Spinal cord (tissue), 10 donors: ENCODE data around the gene SATB2. TPM values are rescaled to one million over a fixed set of nuclear protein-coding genes. Genes with fewer than 3 reads are reported as not detected.

Source experiments
- DNase-seq, 6 donors: peaks; one replicate each; pipeline versions ENCODE4 v3.0.0 to v3.0.0-alpha.2; 2013 to 2015; ENCODE audit warnings: low spot score in 6 of 6, low read depth in 4 of 6
- H3K27ac ChIP-seq: one replicate; pipeline ENCODE4 v1.5.1; 2013; ENCODE audit warnings: low read depth, low read length, control low read depth
- H3K27me3 ChIP-seq: one replicate; pipeline ENCODE4 v1.6.1; 2013; ENCODE audit warnings: low read length; ENCODE audit not compliant: control insufficient read depth, insufficient read depth
- H3K36me3 ChIP-seq: one replicate; pipeline ENCODE4 v1.6.1; 2013; ENCODE audit warnings: low read length; ENCODE audit not compliant: control insufficient read depth, insufficient read depth
- H3K4me1 ChIP-seq: one replicate; pipeline ENCODE4 v1.6.1; 2013; ENCODE audit warnings: low read length; ENCODE audit not compliant: control insufficient read depth, insufficient read depth
- H3K4me3 ChIP-seq: one replicate; pipeline ENCODE4 v1.5.1; 2013; ENCODE audit warnings: low read depth, low read length, control low read depth
- H3K9me3 ChIP-seq: one replicate; pipeline ENCODE4 v1.6.1; 2013; ENCODE audit warnings: low read length; ENCODE audit not compliant: control insufficient read depth, insufficient read depth
- WGBS: methylation state at CpG from one replicate; pipeline ENCODE4 v1.1.5; 2013; ENCODE audit warnings: missing lambda C conversion rate; ENCODE audit not compliant: insufficient coverage; 5-methylcytosine and 5-hydroxymethylcytosine counted together
- polyA plus RNA-seq, 2 donors: library from polyadenylated mRNA; unstranded; fragments of 120-200 nt; gene quantifications; one replicate each; pipeline ENCODE4 v1.2.1, GENCODE V29; 2013; ENCODE audit not compliant: insufficient read length in 2 of 2
- total RNA-seq, 2 donors: library from RNA; depleted of rRNA in 1 of 2; stranded (reverse); fragments of 120-200 nt in 1 of 2; fragments of >200 nt in 1 of 2; gene quantifications; one replicate each; pipeline versions ENCODE4 v1.2.3 to v1.2.4, GENCODE V29; 2013 to 2014
- donor health status: healthy.

SATB2 gene
- total and polyA plus RNA-seq, 4 donors = 5.5 to 18.1 (median 7.9) TPM

GRCh38 chr2:199466692-199467065, 8.9 kb upstream of the SATB2 start:
- H3K9me3 ChIP-seq = no peaks in the 10 kb centered on the region
- no peak for DNase-seq
- no peak overlapping the region for H3K4me3 ChIP-seq
- peaks cover 67% of the 10 kb centered on the region for H3K4me1 ChIP-seq
- H3K27ac ChIP-seq = no peak overlapping the region
- H3K36me3 ChIP-seq = no peaks in the 10 kb centered on the region
- WGBS = 13% methylated on average over 4 of the region's 6 CpGs
- H3K27me3 ChIP-seq = peaks cover 100% of the 10 kb centered on the region

- Histone ChIP-seq H3K9me3 (no peaks in the 10 kb centered on the region), H3K36me3 (no peaks in the 10 kb centered on the region), H3K4me1 (peaks cover 63% of the 10 kb centered on the region), H3K4me3 (no peak overlapping the region), H3K27ac (no peak overlapping the region), H3K27me3 (peaks cover 100% of the 10 kb centered on the region)
- no peak for DNase-seq
- 6% methylated on average over 9 of the region's 11 CpGs for WGBS
These were observed 8.4 kb upstream of the SATB2 start for GRCh38 chr2:199465988-199466691.

GRCh38 chr2:199465390-199465789, 7.7 kb upstream of the SATB2 start:
- H3K9me3 ChIP-seq = no peaks in the 10 kb centered on the region
- peaks cover 55% of the 10 kb centered on the region for H3K4me1 ChIP-seq
- WGBS = no CpG with 5 or more reads among the region's 5 CpGs
- H3K27ac ChIP-seq = no peak overlapping the region
- peaks cover 100% of the 10 kb centered on the region for H3K27me3 ChIP-seq
- no peaks in the 10 kb centered on the region for H3K36me3 ChIP-seq
- no peak overlapping the region for H3K4me3 ChIP-seq
- DNase-seq = no peak

- H3K9me3 ChIP-seq = no peaks in the 10 kb centered on the region
- peak in 2 of 6 donors; percentile 57 to 62 for DNase-seq
- WGBS = under 1% methylated on average over 33 of the region's 46 CpGs
- no peak overlapping the region for H3K27ac ChIP-seq
- no peaks in the 10 kb centered on the region for H3K36me3 ChIP-seq
- H3K4me3 ChIP-seq = no peak overlapping the region
- peaks cover 53% of the 10 kb centered on the region for H3K4me1 ChIP-seq
- H3K27me3 ChIP-seq = peaks cover 100% of the 10 kb centered on the region
These were observed 7.0 kb upstream of the SATB2 start for GRCh38 chr2:199464606-199465352.

GRCh38 chr2:199463708-199464605, 6.2 kb upstream of the SATB2 start:
- peak in 2 of 6 donors; percentile 3 to 61 for DNase-seq
- peaks cover 51% of the 10 kb centered on the region for H3K4me1 ChIP-seq

GRCh38 chr2:199462956-199463692, 5.4 kb upstream of the SATB2 start:
- H3K4me1 ChIP-seq = peaks cover 43% of the 10 kb centered on the region

More at GRCh38 chr2:199463708-199464605, 6.2 kb upstream of the SATB2 start:
- H3K27ac ChIP-seq = no peak overlapping the region
- H3K9me3 ChIP-seq = no peaks in the 10 kb centered on the region
- H3K27me3 ChIP-seq = peaks cover 94% of the 10 kb centered on the region
- under 1% methylated on average over 55 of the region's 64 CpGs for WGBS
- no peak overlapping the region for H3K4me3 ChIP-seq
- H3K36me3 ChIP-seq = no peaks in the 10 kb centered on the region

GRCh38 chr2:199462347-199462955, 4.7 kb upstream of the SATB2 start:
- Histone ChIP-seq H3K36me3 (no peaks in the 10 kb centered on the region), H3K4me3 (no peak overlapping the region), H3K9me3 (no peaks in the 10 kb centered on the region), H3K4me1 (peaks cover 47% of the 10 kb centered on the region), H3K27me3 (peaks cover 84% of the 10 kb centered on the region), H3K27ac (no peak overlapping the region)
- under 1% methylated on average over 44 of the region's 46 CpGs for WGBS
- DNase-seq = peak in 2 of 6 donors; percentile 10 to 49

More at GRCh38 chr2:199462956-199463692, 5.4 kb upstream of the SATB2 start:
- H3K36me3 ChIP-seq = no peaks in the 10 kb centered on the region
- H3K4me3 ChIP-seq = no peak overlapping the region
- H3K27me3 ChIP-seq = peaks cover 86% of the 10 kb centered on the region
- H3K9me3 ChIP-seq = no peaks in the 10 kb centered on the region
- peak in 2 of 6 donors; percentile 64 to 87 for DNase-seq
- no peak overlapping the region for H3K27ac ChIP-seq
- under 1% methylated on average over 61 of the region's 63 CpGs for WGBS

GRCh38 chr2:199461711-199462346, 4.1 kb upstream of the SATB2 start:
- no peak overlapping the region for H3K4me3 ChIP-seq

More at GRCh38 chr2:199461711-199462346, 4.1 kb upstream of the SATB2 start:
- no peak overlapping the region for H3K27ac ChIP-seq
- no peaks in the 10 kb centered on the region for H3K9me3 ChIP-seq
- peaks cover 84% of the 10 kb centered on the region for H3K27me3 ChIP-seq
- H3K36me3 ChIP-seq = no peaks in the 10 kb centered on the region
- peaks cover 48% of the 10 kb centered on the region for H3K4me1 ChIP-seq
- peak in 1 of 6 donors; percentile 51 for DNase-seq
- WGBS = 2% methylated on average over 32 of the region's 35 CpGs
